Activated CD8-positive, alpha-beta T cell treated with anti-CD3 and anti-CD28 coated beads, Interleukin-2, amount 10 ng/mL, durations not matched to agents 7 days and 5 days (primary cell): ENCODE results near the gene NRM. TPM values are rescaled to one million over a fixed set of nuclear protein-coding genes. Genes with fewer than 3 reads are reported as not detected.

Experiments used
- ATAC-seq: fragments of 150-1000 bp; cut with Tn5 transposase; one replicate; pipeline ENCODE4 v1.10.0; 2021; ENCODE audit warnings: moderate library complexity
- CTCF ChIA-PET: fragments of 350-600 bp; sonication (Branson Sonifier 250); formaldehyde crosslinking; loops from one replicate; lab custom pipeline; 2021; ENCODE audit warnings: antibody characterized with exemption; lab: Charles Lee
- POLR2A ChIA-PET: fragments of 350-600 bp; sonication (Branson Sonifier 250); formaldehyde crosslinking; loops from one replicate; lab custom pipeline; 2021; ENCODE audit warnings: antibody characterized with exemption; lab: Charles Lee
- DNase-seq: peaks from one replicate; pipeline ENCODE4 v3.0.0-alpha.2; 2020
- H3K27ac Mint-ChIP-seq: one replicate; pipeline ENCODE4 v1.8.0; 2021; ENCODE audit warnings: mild to moderate bottlenecking, mixed read lengths
- H3K27me3 Mint-ChIP-seq: one replicate; pipeline ENCODE4 v1.8.0; 2021; ENCODE audit warnings: low read depth, mixed read lengths
- H3K36me3 Mint-ChIP-seq: one replicate; pipeline ENCODE4 v1.8.0; 2021; ENCODE audit warnings: low read depth, mixed read lengths
- H3K4me1 Mint-ChIP-seq: one replicate; pipeline ENCODE4 v1.8.0; 2021; ENCODE audit warnings: low read depth, mixed read lengths
- H3K4me3 Mint-ChIP-seq: one replicate; pipeline ENCODE4 v1.8.0; 2021; ENCODE audit warnings: mild to moderate bottlenecking, mixed read lengths
- H3K9me3 Mint-ChIP-seq: one replicate; pipeline ENCODE4 v1.8.0; 2022; ENCODE audit warnings: mixed read lengths; ENCODE audit not compliant: insufficient read depth
- total RNA-seq, 2 experiments: library from RNA; stranded (reverse); gene quantifications; one replicate each; pipeline ENCODE4 v1.2.3, GENCODE V29; 2021

NRM gene
- 10 to 100 TPM; 41.7 to 44.6 TPM for total RNA-seq

DNA sequence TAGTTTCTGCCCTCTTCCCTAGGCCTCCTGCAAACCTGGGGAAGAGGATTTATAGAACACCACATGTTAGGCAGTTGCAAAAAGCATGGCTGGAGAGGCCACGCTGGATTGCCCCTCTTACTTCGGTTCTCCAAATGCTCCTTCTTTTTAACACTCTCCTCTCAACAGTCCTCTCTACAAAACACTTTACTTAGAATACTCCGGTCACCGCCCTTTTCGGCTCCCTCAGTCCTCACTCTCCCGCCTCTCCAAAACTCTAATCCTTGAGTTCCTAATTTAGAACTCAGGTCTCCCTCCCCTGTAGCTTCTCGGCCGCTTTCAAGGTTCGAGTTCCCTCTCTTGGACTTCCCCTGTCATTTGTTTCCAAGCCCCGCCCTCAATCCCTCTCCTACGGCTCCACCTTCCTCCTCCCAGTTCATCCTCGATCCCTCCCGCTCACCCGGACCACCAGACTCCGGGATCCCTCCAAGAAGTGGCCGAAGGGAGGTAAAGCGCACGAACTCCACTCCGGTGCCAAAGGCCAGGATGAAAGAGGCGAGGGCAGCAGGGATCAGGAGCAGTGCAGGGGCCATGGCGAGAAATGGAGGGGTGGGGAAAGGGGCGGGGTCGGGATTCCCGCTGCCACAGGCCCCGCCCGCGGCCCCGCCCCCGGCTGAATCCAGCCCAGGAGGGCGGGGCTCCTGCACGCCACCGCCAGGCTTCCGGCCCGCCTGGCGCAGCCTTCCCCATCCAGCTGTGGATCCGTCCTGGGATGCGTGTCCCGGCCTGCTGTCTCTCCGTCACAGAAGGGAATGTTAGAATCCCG, at the start of gene NRM:
TSS of gene NRM (minus strand) at position 582 of the 805 bp plus-strand sequence. CDS start at position 572, 10 bp downstream.
- Mint-ChIP-seq H3K27ac (peak within 1 kb of the TSS; percentile 79), H3K4me1 (peaks cover 43% of the 10 kb centered on the region), H3K9me3 (no peaks in the 10 kb centered on the region), H3K27me3 (no peaks in the 10 kb centered on the region), H3K4me3 (peak within 1 kb of the TSS; percentile 93), H3K36me3 (peaks cover 24% of the 10 kb centered on the region)
- POLR2A ChIA-PET, result interaction anchor here (1.0 to 1.6 kb wide), 4 partner anchors 19 to 32 kb away, joined by 3 to 5 read pairs (median 4); partner anchors contain the start of gene MDC1
- ATAC-seq, result peak; percentile 40
- DNase-seq, result peak; percentile 79
- CTCF ChIA-PET, result interaction anchor here (1.0 to 1.9 kb wide), 4 partner anchors 12 to 40 kb away, joined by 3 to 8 read pairs (median 4); no protein-coding TSS in a partner anchor

DNA sequence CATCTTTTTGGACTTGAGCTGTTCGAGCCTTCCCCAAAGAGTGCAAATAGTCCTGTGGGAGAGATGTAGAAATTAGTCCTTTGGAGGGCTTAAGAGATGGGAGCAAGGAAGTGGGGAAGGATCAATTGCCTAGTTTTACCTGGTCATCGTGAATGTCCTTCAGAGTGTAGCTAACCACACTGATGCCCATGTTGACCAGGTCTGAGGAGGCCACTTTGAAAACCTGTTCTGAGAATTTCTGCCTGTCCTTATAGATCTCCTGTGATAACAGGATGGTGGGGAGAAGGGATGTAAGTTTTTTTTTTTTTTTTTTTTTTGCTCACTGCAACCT, 49.7 kb upstream of the NRM start:
- CTCF ChIA-PET, result interaction anchor here (0.9 to 5.2 kb wide), 6 partner anchors 11 to 347 kb away, joined by 3 to 32 read pairs (median 3); no protein-coding TSS in a partner anchor
- Mint-ChIP-seq H3K27me3 (no peaks in the 10 kb centered on the region), H3K4me3 (peak overlapping the region; percentile 99), H3K4me1 (peaks cover 75% of the 10 kb centered on the region), H3K27ac (peak overlapping the region; percentile 96), H3K9me3 (peaks cover 4% of the 10 kb centered on the region), H3K36me3 (peaks cover 82% of the 10 kb centered on the region)
- ATAC-seq, result no peak
- POLR2A ChIA-PET, result interaction anchor here (0.8 to 0.9 kb wide), 2 partner anchors 15 to 59 kb away, joined by 4 to 5 read pairs; no protein-coding TSS in a partner anchor
- DNase-seq, result no peak

DNA sequence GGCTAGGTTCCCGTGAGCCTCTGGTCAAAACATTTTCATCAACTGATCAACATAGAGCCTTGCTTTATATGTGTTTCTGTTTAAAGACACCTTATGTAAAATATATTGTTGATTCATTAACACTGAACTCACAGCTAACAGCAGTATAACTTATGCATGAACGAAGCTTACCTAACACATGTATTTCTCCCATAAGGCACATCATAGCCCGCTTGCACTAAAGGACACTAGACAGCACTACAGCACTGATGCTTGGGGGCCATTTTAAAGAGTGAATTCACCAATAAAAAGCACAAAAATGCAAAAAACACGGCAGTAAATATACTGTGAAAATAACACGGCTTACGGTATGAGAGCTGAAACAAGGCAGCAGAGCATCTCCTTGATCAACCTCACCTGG, 47.7 kb upstream of the NRM start:
- ChIA-PET POLR2A (interaction anchor here (0.6 to 2.7 kb wide), 9 partner anchors 9 to 246 kb away, joined by 3 to 13 read pairs (median 4); partner anchors contain the start of gene TUBB), CTCF (interaction anchor here (0.9 to 5.2 kb wide), 12 partner anchors 9 to 197 kb away, joined by 3 to 32 read pairs (median 5); partner anchors contain the start of genes DHX16 and MDC1)
- peak overlapping the region; percentile 71 for H3K27ac Mint-ChIP-seq
- peaks cover 79% of the 10 kb centered on the region for H3K4me1 Mint-ChIP-seq
- peaks cover 94% of the 10 kb centered on the region for H3K36me3 Mint-ChIP-seq
- no peaks in the 10 kb centered on the region for H3K27me3 Mint-ChIP-seq
- DNase-seq (no peak), ATAC-seq (no peak)
- H3K4me3 Mint-ChIP-seq, result peak overlapping the region; percentile 99
- H3K9me3 Mint-ChIP-seq, result peaks cover 4% of the 10 kb centered on the region

DNA sequence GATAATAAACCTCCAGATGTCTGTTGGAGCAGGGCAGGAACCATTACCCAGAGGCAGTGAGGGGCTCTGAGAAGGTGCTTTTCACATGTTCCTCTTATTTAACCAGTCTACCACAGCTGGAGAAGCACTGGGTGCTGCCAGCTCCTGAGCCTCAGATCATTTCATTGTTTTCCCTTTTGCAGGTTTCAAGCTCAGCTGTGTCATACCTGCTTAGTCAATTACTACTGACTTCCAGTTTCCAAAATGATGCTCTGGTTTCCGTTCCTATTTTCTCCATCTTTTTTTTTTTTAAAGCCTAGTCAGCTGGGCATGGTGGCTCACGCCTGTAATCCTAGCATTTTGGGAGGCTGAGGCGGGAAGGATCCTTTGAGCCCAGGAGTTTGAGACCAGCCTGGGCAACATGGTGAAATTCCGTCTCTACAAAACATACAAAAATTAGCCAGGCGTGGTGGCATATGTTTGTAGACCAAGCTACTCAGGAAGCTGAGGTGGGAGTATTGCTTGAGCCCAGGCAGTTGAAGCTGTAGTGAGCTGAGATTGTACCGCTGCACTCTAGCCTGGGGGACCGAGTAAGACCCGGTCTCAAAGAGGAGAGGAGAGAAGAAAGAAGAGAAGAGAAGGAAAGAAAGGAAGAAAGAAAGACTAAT, 45.0 kb upstream of the NRM start:
- H3K27ac Mint-ChIP-seq, result peak overlapping the region; percentile 88
- peaks cover 89% of the 10 kb centered on the region for H3K36me3 Mint-ChIP-seq
- ATAC-seq (no peak), DNase-seq (no peak)
- H3K4me3 Mint-ChIP-seq, result peak overlapping the region; percentile 71
- CTCF ChIA-PET, result interaction anchor here (0.9 to 5.2 kb wide), 17 partner anchors 12 to 352 kb away, joined by 3 to 32 read pairs (median 4); partner anchors contain the start of genes MRPS18B and VARS2
- peaks cover 90% of the 10 kb centered on the region for H3K4me1 Mint-ChIP-seq
- no peaks in the 10 kb centered on the region for H3K27me3 Mint-ChIP-seq
- POLR2A ChIA-PET, result interaction anchor here (0.6 to 2.6 kb wide), 10 partner anchors 8 to 243 kb away, joined by 3 to 17 read pairs (median 4); partner anchors contain the start of genes IER3 and PRR3
- H3K9me3 Mint-ChIP-seq, result peaks cover 4% of the 10 kb centered on the region

- peaks cover 84% of the 10 kb centered on the region for H3K36me3 Mint-ChIP-seq
- H3K9me3 Mint-ChIP-seq, result no peaks in the 10 kb centered on the region
- H3K27me3 Mint-ChIP-seq, result no peaks in the 10 kb centered on the region
- CTCF ChIA-PET, result interaction anchor here (1.4 to 25.4 kb wide), 12 partner anchors 10 to 355 kb away, joined by 3 to 686 read pairs (median 8); partner anchors contain the start of genes DHX16 and VARS2
- H3K27ac Mint-ChIP-seq, result peak overlapping the region; percentile 31
- H3K4me1 Mint-ChIP-seq, result peaks cover 70% of the 10 kb centered on the region
- POLR2A ChIA-PET, result interaction anchor here (0.6 to 4.3 kb wide), 6 partner anchors 9 to 161 kb away, joined by 3 to 32 read pairs (median 3); partner anchors contain the start of genes ABCF1, MRPS18B and PPP1R10
- no peak for DNase-seq
- H3K4me3 Mint-ChIP-seq, result no peak overlapping the region
- ATAC-seq, result no peak
Measured at GRCh38 chr6:30732237-30732943, 41.6 kb upstream of the NRM start.

DNA sequence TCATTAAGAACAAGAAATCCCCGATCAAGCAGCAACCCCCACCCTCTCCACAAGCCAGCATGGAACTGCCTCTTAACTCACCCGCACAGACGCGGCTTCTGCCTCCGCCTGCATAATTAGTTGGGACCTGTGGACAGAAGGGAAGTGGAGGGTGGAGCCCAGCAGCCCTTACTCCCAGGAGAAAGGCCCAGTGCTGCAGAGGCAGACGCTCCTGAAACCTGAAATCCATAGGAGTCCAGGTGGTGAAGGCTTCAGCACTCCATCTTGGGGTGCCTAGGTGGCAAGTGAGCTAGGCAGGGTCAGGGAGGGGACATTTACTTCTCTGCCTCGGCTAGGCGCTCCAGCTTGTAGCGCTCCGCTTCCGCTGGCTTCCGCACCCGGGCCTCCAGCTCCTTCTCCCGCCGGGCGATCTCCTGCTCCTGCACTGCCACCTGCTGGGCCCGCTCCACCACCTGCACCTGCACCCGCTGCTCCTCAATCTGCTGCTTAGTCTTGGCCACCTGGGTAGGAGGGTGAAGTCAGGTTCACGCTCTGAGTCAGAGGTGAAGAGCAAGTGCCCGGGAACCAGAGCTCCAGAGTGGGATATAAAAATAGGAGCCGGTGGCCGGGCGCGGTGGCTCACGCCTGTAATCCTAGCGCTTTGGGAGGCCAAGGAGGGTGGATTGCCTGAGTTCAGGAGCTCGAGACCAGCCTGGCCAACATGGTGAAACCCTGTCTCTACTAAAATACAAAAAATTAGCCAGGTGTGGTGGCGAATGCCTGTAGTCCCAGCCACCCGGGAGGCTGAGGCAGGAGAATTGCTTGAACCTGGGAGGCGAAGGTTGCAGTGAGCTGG, 40.0 kb upstream of the NRM start:
- peak; percentile 92 for DNase-seq
- peaks cover 80% of the 10 kb centered on the region for H3K36me3 Mint-ChIP-seq
- H3K27ac Mint-ChIP-seq, result peak overlapping the region; percentile 70
- H3K4me3 Mint-ChIP-seq, result peak overlapping the region; percentile 44
- H3K9me3 Mint-ChIP-seq, result no peaks in the 10 kb centered on the region
- ChIA-PET CTCF (interaction anchor here (0.6 to 25.4 kb wide), 62 partner anchors 9 to 356 kb away, joined by 3 to 686 read pairs (median 5); partner anchors contain the start of genes ATAT1, DHX16, FLOT1 and MDC1), POLR2A (interaction anchor here (0.7 to 4.3 kb wide), 10 partner anchors 8 to 115 kb away, joined by 3 to 32 read pairs (median 4); partner anchors contain the start of genes IER3, MRPS18B and PPP1R10)
- H3K27me3 Mint-ChIP-seq, result no peaks in the 10 kb centered on the region
- ATAC-seq, result peak; percentile 95
- H3K4me1 Mint-ChIP-seq, result peaks cover 61% of the 10 kb centered on the region

DNA sequence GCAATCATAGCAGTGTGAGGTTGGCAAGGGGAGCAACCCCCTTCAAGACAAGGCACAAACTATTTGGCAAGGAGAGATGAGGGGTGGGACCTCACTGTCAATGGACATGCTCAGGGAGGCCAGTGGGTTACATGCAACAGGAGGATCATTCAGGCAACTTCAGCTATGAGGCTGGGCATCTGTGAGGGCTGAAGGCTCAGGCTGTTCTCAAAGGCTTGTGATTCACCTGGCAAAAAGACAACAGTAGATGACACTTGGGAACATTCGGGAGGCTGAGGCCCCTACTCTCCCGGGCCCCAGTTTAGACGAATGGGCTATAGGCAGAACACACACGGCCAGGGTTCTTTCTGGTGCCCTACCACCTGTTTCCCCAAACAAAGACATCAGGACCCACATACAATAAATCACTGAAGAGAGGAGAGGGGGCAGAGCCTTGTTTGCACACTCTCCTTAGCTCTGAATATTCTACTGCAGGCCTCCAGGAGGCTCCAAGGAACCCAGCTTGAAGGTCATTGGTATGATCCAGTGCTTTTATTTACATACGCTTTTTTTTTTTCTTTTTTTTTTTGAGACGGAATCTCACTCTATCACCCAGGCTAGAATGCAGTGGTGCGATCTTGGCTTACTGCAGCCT, 37.3 kb upstream of the NRM start:
- POLR2A ChIA-PET, result interaction anchor here (0.6 to 12.8 kb wide), 5 partner anchors 9 to 129 kb away, joined by 3 to 343 read pairs (median 17); partner anchors contain the start of gene MDC1
- DNase-seq (no peak), ATAC-seq (no peak)
- Mint-ChIP-seq H3K4me1 (peaks cover 68% of the 10 kb centered on the region), H3K27me3 (no peaks in the 10 kb centered on the region), H3K4me3 (no peak overlapping the region), H3K27ac (peak overlapping the region; percentile 46), H3K36me3 (peaks cover 86% of the 10 kb centered on the region), H3K9me3 (no peaks in the 10 kb centered on the region)
- CTCF ChIA-PET, result interaction anchor here (0.6 to 25.4 kb wide), 8 partner anchors 10 to 186 kb away, joined by 3 to 686 read pairs (median 4); partner anchors contain the start of genes DHX16, FLOT1 and MDC1

DNA sequence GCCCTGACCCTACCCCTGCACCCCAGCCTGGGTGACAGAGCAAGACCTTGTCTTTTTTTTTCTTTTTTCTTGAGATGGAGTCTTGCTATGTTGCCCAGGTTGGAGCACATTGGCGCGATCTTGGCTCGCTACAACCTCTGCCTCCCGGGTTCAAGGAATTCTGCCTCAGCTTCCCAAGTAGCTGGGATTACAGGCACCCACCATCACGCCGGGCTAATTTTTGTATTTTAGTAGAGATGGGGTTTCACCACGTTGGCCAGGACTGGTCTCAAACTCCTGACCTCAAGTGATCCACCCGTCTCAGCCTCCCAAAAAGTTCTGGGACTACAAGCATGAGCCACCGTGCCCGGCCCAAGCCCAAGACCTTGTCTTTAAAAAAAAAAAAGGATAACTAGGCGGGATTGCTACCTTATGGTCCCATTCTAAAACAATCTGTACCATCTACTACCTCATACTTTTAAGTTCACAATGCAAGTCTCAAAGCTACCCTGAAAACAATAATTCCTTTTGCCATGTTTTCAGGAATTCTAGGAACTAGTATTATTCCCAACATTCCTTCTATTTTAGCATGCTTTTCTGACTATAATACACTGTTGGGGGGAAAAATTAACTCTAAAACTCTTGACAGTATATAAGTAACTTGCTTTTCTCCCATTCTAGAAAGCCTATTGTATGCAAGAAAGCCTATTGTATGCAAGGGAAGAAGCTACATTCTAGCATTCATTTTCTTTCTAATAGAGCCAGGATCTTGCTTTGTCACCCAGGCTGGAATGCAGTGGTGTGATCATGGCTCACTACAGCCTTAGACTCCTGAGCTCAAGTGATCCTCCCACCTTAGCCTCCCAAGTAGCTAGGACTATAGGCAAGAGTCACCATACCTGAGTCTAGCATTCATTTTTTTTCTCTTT, 36.0 kb upstream of the NRM start:
- ChIA-PET POLR2A (interaction anchor here (0.6 to 12.8 kb wide), 14 partner anchors 7 to 156 kb away, joined by 3 to 343 read pairs (median 3); partner anchors contain the start of genes ABCF1 and MDC1), CTCF (interaction anchor here (1.4 to 25.4 kb wide), 3 partner anchors 11 to 129 kb away, joined by 4 to 686 read pairs (median 6); partner anchors contain the start of gene DHX16)
- no peaks in the 10 kb centered on the region for H3K27me3 Mint-ChIP-seq
- H3K9me3 Mint-ChIP-seq, result no peaks in the 10 kb centered on the region
- H3K36me3 Mint-ChIP-seq, result peaks cover 87% of the 10 kb centered on the region
- peaks cover 60% of the 10 kb centered on the region for H3K4me1 Mint-ChIP-seq
- ATAC-seq (no peak), DNase-seq (no peak)
- peak overlapping the region; percentile 15 for H3K27ac Mint-ChIP-seq
- no peak overlapping the region for H3K4me3 Mint-ChIP-seq
